Fibroblast of villous mesenchyme (primary cell): Measurements from ENCODE around the gene ARMCX6. TPM values are rescaled to one million over a fixed set of nuclear protein-coding genes. Genes with fewer than 3 reads are reported as not detected.
"Not testable (repeated sequence)": the region's sequence is repeated elsewhere in the genome, so short reads cannot be mapped to it uniquely, and the experiment has no call there.

Experiments
- DNase-seq: peaks from one replicate; pipeline ENCODE4 v3.0.0-alpha.2; 2010; ENCODE audit warnings: low read depth
- H3K4me3 ChIP-seq: 2 replicates; pipeline ENCODE4 v1.5.1; 2011; ENCODE audit warnings: low read depth, mild to moderate bottlenecking, low read length
- total RNA-seq: library from RNA; depleted of rRNA; stranded (reverse); fragments of >200 nt; gene quantifications from 2 replicates; pipeline ENCODE4 v1.2.3, GENCODE V29; 2012
- TF ChIP-seq, protein P1 (sequence below): IDR thresholded peaks from 2 replicates; pipeline ENCODE4 v1.5.1; 2012; ENCODE audit warnings: low read depth, mild to moderate bottlenecking, low read length; ENCODE audit not compliant: insufficient read depth

Gene ARMCX6
- total RNA-seq, 1 donor: 38.4 TPM

DNA sequence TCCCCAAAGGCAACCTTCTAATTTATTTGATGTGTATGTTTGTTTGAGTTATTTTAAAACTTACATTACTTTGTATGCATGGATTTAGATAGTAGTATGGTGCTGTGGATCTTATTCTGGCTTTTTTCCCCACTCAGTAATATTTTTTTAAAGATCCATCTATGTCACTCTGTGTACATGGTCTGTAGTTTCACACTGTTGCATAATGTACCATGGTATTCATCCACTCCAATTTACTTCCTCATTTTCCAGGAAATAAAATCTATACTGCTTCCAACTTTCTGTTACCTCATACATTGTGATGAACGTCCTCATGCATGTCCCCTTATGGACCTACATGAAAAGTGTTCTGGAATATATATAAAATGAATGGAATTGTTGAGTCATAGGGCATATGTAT lies 24.3 kb upstream of the ARMCX6 start:
- H3K4me3 ChIP-seq: no peak overlapping the region
- TF ChIP-seq, protein P1, sequence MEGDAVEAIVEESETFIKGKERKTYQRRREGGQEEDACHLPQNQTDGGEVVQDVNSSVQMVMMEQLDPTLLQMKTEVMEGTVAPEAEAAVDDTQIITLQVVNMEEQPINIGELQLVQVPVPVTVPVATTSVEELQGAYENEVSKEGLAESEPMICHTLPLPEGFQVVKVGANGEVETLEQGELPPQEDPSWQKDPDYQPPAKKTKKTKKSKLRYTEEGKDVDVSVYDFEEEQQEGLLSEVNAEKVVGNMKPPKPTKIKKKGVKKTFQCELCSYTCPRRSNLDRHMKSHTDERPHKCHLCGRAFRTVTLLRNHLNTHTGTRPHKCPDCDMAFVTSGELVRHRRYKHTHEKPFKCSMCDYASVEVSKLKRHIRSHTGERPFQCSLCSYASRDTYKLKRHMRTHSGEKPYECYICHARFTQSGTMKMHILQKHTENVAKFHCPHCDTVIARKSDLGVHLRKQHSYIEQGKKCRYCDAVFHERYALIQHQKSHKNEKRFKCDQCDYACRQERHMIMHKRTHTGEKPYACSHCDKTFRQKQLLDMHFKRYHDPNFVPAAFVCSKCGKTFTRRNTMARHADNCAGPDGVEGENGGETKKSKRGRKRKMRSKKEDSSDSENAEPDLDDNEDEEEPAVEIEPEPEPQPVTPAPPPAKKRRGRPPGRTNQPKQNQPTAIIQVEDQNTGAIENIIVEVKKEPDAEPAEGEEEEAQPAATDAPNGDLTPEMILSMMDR: no peak
- DNase-seq: no peak

DNA sequence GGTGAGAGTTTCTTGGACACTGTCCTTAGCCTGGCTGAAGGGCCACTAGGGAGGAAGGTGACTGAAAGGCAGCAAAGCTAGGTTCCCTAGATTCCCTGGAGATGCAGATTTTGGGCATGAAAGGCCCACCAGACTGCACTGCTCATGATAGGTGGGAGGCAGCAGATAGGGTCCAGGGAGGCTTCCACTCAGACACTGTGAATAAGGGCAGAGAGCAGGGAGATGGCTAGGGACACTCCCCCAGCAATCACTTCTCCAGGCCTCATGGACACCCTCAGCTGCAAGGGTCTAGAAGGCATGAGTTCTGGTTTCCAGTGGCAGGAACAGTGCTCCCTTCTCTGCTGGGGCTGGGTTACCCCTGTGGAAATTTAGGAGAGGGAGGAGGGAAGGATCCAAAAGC lies 21.8 kb upstream of the ARMCX6 start:
- TF ChIP-seq, protein P1: no peak
- H3K4me3 ChIP-seq: no peak overlapping the region
- no peak for DNase-seq

DNA sequence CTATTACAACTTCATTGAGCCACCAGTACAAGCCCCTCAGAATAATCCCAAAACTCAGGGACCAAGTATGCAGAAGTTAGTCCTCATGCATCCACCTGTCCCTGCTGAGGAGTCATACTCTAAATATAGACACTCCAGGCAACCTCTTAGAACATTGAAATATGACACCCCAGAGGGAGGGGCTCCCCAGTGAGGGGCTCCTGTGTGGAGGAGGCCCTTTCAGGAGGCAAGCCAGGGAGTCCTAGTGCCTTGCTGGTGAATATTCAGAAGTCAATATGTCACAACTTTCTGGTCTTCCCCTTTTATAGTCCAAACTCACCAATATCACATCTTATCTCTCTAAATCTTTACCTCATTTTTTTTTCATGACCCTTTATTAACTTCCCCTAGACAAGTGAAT lies 1.6 kb upstream of the ARMCX6 start:
- TF ChIP-seq, protein P1: no peak
- peak; percentile 50 for DNase-seq

DNA sequence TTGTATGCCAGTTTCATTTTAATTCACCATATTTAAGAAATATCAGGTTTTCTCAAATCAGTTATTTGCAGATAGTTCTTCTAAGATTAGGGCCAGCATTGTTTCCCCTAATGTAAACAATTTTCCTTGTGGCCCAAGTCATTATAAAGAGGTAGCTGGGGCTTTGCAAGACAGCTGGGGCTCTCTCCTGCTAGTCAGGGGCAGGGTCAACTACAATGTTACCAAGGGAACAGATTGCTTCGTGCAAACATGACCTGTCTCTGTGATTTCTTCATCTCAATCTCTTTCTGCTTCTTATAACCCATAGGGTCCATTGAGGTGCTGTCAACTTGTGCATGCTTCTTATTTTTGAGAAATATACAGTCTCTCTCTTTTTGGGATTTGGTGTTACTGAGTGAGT lies 12.1 kb downstream of the ARMCX6 start:
- TF ChIP-seq, protein P1: no peak
- no peak overlapping the region for H3K4me3 ChIP-seq
- no peak for DNase-seq

More for the DNA sequence above, 1.6 kb upstream of the ARMCX6 start:
- H3K4me3 ChIP-seq: no peak overlapping the region

DNA sequence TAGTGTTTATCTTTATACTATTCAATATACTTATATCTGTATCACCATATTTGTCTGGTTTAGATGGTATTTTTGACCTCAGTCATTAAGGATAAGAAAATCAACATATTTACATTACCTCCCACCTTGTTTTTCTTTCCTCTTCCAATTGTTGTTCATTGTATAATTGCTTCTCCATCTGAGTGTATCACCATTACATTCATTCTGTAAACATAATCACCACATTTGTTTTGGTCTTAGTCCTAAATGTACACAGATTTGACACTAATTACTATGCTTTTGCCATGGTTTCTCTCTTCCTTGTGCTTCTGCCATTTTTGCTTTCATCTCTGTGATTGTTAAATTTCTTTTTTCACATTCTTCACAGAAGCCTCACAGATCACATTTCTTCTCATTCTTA lies 12.7 kb downstream of the ARMCX6 start:
- TF ChIP-seq, protein P1: no peak
- no peak for DNase-seq
- H3K4me3 ChIP-seq: no peak overlapping the region

DNA sequence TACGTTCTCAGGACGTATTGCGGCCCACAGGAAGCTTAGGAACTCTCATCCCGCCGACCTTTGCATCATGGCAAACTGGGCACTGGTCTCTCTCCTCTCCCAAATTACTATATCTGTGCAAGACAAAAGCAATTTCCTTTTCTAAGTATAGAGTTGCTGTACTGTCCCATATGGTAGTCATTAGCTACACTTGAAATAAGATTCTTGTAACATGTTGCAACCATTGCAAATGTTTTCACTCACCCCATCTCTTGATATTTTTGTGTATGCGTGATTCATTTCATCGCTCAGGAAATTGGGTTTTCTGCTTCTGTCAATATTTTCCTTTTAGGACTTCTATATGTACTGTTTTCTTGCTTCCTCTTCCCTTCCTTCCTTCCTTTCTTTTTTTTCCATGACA lies 15.7 kb downstream of the ARMCX6 start:
- TF ChIP-seq, protein P1: no peak
- DNase-seq: peak; percentile 22
- no peak overlapping the region for H3K4me3 ChIP-seq

DNA sequence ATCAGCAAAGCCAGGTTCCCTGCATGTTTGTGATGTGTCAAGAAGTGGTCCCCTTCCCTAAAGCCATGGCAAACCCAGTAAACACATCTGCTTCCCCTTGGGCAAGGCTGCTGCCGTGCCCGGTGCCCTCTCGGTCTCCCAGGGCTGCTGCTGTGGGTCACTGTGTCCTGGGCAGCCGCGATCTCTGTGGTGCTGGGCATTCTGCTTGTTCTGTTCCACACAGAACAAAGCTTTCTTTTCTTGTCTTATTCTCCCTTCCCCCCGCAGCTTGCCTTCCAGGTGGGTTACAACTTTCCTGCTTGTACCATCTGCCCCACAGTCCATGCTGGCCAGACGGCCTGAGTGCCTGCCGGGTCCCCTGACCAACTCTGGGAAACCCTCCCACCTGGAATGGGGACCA lies 18.2 kb downstream of the ARMCX6 start:
- DNase-seq, H3K4me3 ChIP-seq: not testable (repeated sequence)
